ENCODE measurements around the gene TMEM178B. TPM values are rescaled to one million over a fixed set of nuclear protein-coding genes. Genes with fewer than 3 reads are reported as not detected.
"Not testable (repeated sequence)": the region's sequence is repeated elsewhere in the genome, so short reads cannot be mapped to it uniquely, and the experiment has no call there.

The TMEM178B gene
- total and polyA plus RNA-seq, 12 donors: 0.24 to 4.9 (median 2.1) TPM

DNA sequence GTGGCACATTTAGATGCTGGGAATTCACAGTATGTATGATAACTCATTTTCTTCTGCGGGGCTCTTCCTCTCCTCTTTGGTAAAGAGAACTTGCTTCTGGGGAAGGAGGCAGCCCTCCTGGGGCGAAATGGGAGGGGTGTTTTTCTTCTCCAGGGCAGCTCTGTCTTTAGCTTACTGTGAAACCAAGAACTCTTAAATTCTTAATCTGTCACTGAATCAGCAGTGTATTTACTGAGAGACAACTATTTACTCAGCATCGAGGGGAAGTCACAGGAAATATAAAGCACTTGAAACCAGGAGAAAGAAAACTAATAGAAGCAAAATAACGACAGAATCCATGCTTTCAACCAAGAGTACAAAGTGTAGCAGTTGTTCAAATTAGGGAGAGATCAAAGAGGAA, 319.2 kb downstream of the TMEM178B start:
- no peaks in the 10 kb centered on the region for H3K4me1 ChIP-seq (replicated peaks in 1 of 2)
- H3K27me3 ChIP-seq: no peaks in the 10 kb centered on the region
- no peaks in the 10 kb centered on the region for H3K9me3 ChIP-seq (replicated peaks in 1 of 3)
- TF ChIP-seq, protein P1, sequence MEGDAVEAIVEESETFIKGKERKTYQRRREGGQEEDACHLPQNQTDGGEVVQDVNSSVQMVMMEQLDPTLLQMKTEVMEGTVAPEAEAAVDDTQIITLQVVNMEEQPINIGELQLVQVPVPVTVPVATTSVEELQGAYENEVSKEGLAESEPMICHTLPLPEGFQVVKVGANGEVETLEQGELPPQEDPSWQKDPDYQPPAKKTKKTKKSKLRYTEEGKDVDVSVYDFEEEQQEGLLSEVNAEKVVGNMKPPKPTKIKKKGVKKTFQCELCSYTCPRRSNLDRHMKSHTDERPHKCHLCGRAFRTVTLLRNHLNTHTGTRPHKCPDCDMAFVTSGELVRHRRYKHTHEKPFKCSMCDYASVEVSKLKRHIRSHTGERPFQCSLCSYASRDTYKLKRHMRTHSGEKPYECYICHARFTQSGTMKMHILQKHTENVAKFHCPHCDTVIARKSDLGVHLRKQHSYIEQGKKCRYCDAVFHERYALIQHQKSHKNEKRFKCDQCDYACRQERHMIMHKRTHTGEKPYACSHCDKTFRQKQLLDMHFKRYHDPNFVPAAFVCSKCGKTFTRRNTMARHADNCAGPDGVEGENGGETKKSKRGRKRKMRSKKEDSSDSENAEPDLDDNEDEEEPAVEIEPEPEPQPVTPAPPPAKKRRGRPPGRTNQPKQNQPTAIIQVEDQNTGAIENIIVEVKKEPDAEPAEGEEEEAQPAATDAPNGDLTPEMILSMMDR (IDR thresholded peaks at IDR 0.05): no peak
- intact Hi-C loops (cut with DNase I): no loop called here
- no peak overlapping the region for H3K4me3 ChIP-seq
- WGBS, 4 donors: 60 to 72% (median 67%) methylated on average over 4 of the region's 4 CpGs
- no peaks in the 10 kb centered on the region for H3K36me3 ChIP-seq (replicated peaks in 1 of 2)
- no peak for DNase-seq
- H3K27ac ChIP-seq: no peak overlapping the region

DNA sequence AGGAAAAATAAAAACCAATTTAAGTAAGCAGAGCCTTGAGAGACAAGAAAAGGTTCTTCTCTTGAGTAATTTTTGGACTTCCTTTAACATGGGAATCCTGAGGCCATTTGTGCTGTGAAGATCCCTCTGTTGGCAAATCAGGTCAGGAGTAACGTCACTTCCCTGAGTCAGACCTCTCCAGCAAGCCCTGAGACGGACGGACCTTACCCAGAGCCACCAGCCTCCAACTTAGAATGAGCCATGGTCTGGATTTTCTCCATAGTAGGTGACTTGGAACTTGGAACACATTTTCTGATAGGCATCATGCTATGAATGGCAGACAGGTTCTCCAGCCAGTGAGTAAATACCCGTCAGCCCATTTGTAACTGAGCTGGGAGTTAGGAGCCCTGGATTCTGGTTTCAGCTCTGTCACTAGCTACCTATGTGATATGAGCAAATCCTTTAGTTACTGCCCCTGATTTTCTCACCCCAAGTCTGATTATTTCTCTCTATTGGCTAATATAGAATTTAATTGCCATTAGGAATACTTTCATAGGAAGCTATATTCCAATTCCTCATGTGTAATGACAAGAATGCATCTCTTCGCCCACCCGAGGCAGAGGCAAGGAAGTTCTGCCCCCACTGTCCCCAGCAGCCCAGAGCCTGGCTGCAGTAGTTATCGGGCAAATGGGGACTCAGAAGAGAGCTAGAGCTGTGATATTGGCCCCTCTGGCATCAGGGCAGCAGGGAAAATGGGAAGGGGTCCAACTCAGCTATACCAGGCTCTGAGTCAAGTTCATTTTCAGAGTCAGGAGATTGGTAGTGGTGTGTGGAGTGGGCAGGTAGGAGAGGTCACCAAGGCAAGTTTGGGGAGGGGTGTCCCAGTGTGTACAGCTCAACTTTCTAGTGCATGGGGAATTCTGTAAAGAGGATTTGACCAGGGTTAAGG, 323.6 kb downstream of the TMEM178B start:
- TF ChIP-seq, protein P1 (IDR thresholded peaks at IDR 0.05): no peak
- TF ChIP-seq POLR2A (IDR thresholded peaks at IDR 0.05): no peak
- WGBS, 4 donors: 72 to 89% (median 81%) methylated on average over 7 of the region's 7 CpGs
- Histone ChIP-seq H3K27me3 (no peaks in the 10 kb centered on the region), H3K9me3 (replicated peaks in 1 of 3) (no peaks in the 10 kb centered on the region), H3K36me3 (replicated peaks in 1 of 2) (no peaks in the 10 kb centered on the region), H3K4me3 (no peak overlapping the region), H3K27ac (no peak overlapping the region), H3K4me1 (replicated peaks in 1 of 2) (no peaks in the 10 kb centered on the region)
- no peak for DNase-seq
- intact Hi-C loops (cut with DNase I): no loop called here

DNA sequence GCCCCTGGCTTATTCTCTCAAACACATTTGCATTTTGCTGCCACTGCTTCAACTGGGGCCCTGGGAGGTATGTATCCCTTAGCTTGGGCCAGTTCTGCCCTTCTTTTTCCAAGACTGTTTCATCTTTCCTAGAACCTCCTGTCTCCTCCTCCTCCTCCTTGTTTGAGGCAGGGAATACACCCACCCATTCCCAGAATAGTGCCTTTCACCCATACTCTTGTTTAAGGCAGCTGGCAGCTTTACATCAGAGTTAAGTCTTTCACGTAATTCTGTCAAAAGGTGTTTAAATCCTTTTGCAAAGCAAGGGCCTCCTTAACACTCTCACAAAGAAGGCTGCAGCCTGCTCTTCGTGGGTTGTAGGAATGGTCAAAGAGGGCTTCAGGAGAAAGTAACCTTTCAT, 326.5 kb downstream of the TMEM178B start:
- 75 to 79% (median 76%) methylated on average over 2 of the region's 2 CpGs for WGBS, 4 donors
- intact Hi-C loops (cut with DNase I): no loop called here
- no peaks in the 10 kb centered on the region for H3K36me3 ChIP-seq (replicated peaks in 1 of 2)
- no peaks in the 10 kb centered on the region for H3K9me3 ChIP-seq (replicated peaks in 1 of 3)
- no peak overlapping the region for H3K27ac ChIP-seq
- DNase-seq: no peak
- TF ChIP-seq POLR2A (IDR thresholded peaks at IDR 0.05): no peak
- TF ChIP-seq, protein P1 (IDR thresholded peaks at IDR 0.05): no peak
- H3K4me1 ChIP-seq (replicated peaks in 1 of 2): no peaks in the 10 kb centered on the region
- no peaks in the 10 kb centered on the region for H3K27me3 ChIP-seq
- no peak overlapping the region for H3K4me3 ChIP-seq

DNA sequence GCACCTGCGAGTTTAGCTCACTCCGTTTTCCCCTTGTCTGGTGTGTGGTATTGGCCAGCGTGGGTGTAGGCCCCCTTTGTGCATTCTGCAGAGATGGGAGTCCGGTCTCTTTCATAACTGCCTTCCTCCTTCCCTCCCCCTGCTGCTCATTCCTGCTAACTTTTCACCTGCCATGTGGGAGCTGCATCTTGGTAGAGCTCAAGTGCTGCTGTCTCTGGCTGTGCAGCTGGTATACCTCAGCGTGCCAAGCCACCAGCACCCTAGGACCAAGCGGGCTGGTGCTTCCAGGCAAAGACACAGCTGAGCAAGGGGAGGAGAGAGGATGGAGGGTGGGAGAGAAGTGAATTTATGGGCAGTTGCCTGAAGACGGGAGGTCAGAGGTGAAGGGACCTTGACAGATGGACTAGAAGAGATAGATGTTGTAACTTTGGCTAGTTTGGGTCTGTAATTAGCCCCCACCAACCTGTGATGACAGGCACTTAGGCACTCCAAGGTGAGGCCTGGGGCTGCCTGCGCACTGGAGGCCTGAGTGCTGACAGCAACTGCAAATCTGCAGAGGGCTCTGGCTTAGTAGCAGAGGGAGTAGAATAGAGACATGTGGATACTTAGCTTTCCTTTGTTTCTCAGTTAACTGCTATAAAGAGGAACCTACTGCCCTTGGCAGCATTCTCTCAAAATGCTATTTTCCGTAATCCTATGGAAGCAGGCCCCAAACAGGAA, 328.6 kb downstream of the TMEM178B start:
- Histone ChIP-seq H3K4me1 (replicated peaks in 1 of 2) (no peaks in the 10 kb centered on the region), H3K4me3 (no peak overlapping the region), H3K27ac (no peak overlapping the region), H3K36me3 (replicated peaks in 1 of 2) (no peaks in the 10 kb centered on the region), H3K9me3 (replicated peaks in 1 of 3) (no peaks in the 10 kb centered on the region), H3K27me3 (no peaks in the 10 kb centered on the region)
- intact Hi-C loops (cut with DNase I): no loop called here
- 72 to 86% (median 80%) methylated on average over 9 of the region's 9 CpGs for WGBS, 4 donors
- no peak for DNase-seq
- no peak for TF ChIP-seq POLR2A (IDR thresholded peaks at IDR 0.05)
- TF ChIP-seq, protein P1 (IDR thresholded peaks at IDR 0.05): no peak

DNA sequence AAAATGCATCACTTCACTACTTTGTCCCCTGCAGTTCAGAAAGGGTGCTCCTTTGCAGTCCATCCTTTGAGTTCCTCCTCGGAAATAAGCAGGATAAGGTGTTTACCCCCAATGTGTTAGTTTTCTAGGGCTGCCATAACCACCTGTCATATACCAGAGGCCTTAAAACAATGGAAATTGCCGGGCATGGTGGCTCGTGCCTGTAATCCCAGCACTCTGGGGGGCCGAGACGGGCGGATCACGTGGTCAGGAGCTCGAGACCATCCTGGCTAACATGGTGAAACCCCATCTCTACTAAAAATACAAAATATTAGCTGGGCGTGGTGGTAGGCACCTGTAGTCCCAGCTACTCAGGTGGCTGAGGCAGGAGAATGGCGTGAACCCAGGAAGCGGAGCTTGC, 330.0 kb downstream of the TMEM178B start:
- 91 to 96% (median 95%) methylated on average over 8 to 11 of the region's 11 CpGs for WGBS, 4 donors
- H3K27me3 ChIP-seq; H3K4me3 ChIP-seq; H3K36me3 ChIP-seq (replicated peaks in 1 of 2); intact Hi-C loops (cut with DNase I); H3K27ac ChIP-seq; DNase-seq; H3K9me3 ChIP-seq (replicated peaks in 1 of 3); H3K4me1 ChIP-seq (replicated peaks in 1 of 2): not testable (repeated sequence)
